ENCODE data around the gene MRPL20. TPM values are rescaled to one million over a fixed set of nuclear protein-coding genes. Genes with fewer than 3 reads are reported as not detected.

The MRPL20 gene
- polyA plus RNA-seq, 3 donors, result 84.3 to 186 (median 156) TPM

GRCh38 chr1:1359308-1359663, 47.8 kb downstream of the MRPL20 start:
- no peak overlapping the region for H3K4me3 ChIP-seq (replicated peaks in 1 of 3; ENCODE audit: low read depth in 2 of 3, low read length in 3 of 3)
- no peak for DNase-seq
- H3K36me3 ChIP-seq (replicated peaks in 1 of 2; ENCODE audit: control insufficient read depth in 1 of 2, insufficient read depth in 2 of 2, low read length in 2 of 2), result no peaks in the 10 kb centered on the region
- TF ChIP-seq CTCF (IDR thresholded peaks at IDR 0.05), result no peak
- peaks cover 5% of the 10 kb centered on the region for H3K4me1 Mint-ChIP-seq
- H3K4me1 ChIP-seq (ENCODE audit: control insufficient read depth in 1 of 2, insufficient read depth in 2 of 2, low read length in 2 of 2), result no peaks in the 10 kb centered on the region
- peak overlapping the region in 1 of 7 donors; percentile 55 for H3K27ac Mint-ChIP-seq
- peak overlapping the region in 1 of 2 donors; percentile 27 for H3K4me3 Mint-ChIP-seq
- intact Hi-C loops (cut with micrococcal nuclease), result no loop called here
- H3K36me3 Mint-ChIP-seq, result peaks cover 0 to under 1% of the 10 kb centered on the region in 2 donors
- no peak overlapping the region for H3K27ac ChIP-seq (ENCODE audit: low read depth in 1 of 2, low read length in 2 of 2)
- peaks cover 1 to 62% of the 10 kb centered on the region in 2 donors for H3K27me3 ChIP-seq (ENCODE audit: control insufficient read depth in 2 of 2, insufficient read depth in 2 of 2, low read length in 2 of 2)
- H3K9me3 ChIP-seq (replicated peaks in 1 of 2; ENCODE audit: control insufficient read depth in 1 of 2, insufficient read depth in 1 of 2, low read length in 2 of 2), result no peaks in the 10 kb centered on the region
- no peaks in the 10 kb centered on the region for H3K79me2 ChIP-seq (ENCODE audit: insufficient read depth, low read length)
- H3K4me2 ChIP-seq (replicated peaks; ENCODE audit: extremely low read depth, low read length, poor library complexity, severe bottlenecking), result no peak overlapping the region
- no peak overlapping the region for H2AFZ ChIP-seq (ENCODE audit: insufficient read depth, low read depth, low read length, poor library complexity, severe bottlenecking)
- 78% methylated on average over 5 of the region's 6 CpGs for WGBS (ENCODE audit: insufficient coverage)
- no peak overlapping the region for H3K9ac ChIP-seq (ENCODE audit: insufficient read depth, low read length, poor library complexity, severe bottlenecking)
- peaks cover 0 to 6% (median 3%) of the 10 kb centered on the region in 7 donors for H3K9me3 Mint-ChIP-seq
- H4K20me1 ChIP-seq (ENCODE audit: insufficient read depth, low read length), result no peaks in the 10 kb centered on the region
- peaks cover 55 to 95% (median 68%) of the 10 kb centered on the region in 3 donors for H3K27me3 Mint-ChIP-seq (ENCODE audit: low read depth in 3 of 3)

- Mint-ChIP-seq H3K36me3 (peaks cover 0 to 2% of the 10 kb centered on the region in 2 donors), H3K4me3 (peak within 1 kb of the TSS in 1 of 2 donors; percentile 60), H3K9me3 (peaks cover 0 to 9% (median 3%) of the 10 kb centered on the region in 7 donors), H3K27me3 (ENCODE audit: low read depth in 3 of 3) (peaks cover 62 to 99% (median 69%) of the 10 kb centered on the region in 3 donors), H3K4me1 (peaks cover 6% of the 10 kb centered on the region), H3K27ac (peak within 1 kb of the TSS in 1 of 7 donors; percentile 55)
- Histone ChIP-seq H3K4me3 (replicated peaks in 1 of 3; ENCODE audit: low read depth in 2 of 3, low read length in 3 of 3) (no peak within 1 kb of the TSS), H3K9me3 (replicated peaks in 1 of 2; ENCODE audit: control insufficient read depth in 1 of 2, insufficient read depth in 1 of 2, low read length in 2 of 2) (no peaks in the 10 kb centered on the region), H3K27ac (ENCODE audit: low read depth in 1 of 2, low read length in 2 of 2) (no peak within 1 kb of the TSS), H3K9ac (ENCODE audit: insufficient read depth, low read length, poor library complexity, severe bottlenecking) (no peak within 1 kb of the TSS), H3K27me3 (ENCODE audit: control insufficient read depth in 2 of 2, insufficient read depth in 2 of 2, low read length in 2 of 2) (peaks cover 8 to 68% of the 10 kb centered on the region in 2 donors), H3K4me1 (ENCODE audit: control insufficient read depth in 1 of 2, insufficient read depth in 2 of 2, low read length in 2 of 2) (no peaks in the 10 kb centered on the region), H3K79me2 (ENCODE audit: insufficient read depth, low read length) (no peaks in the 10 kb centered on the region), H2AFZ (ENCODE audit: insufficient read depth, low read depth, low read length, poor library complexity, severe bottlenecking) (peak within 1 kb of the TSS; percentile 21), H3K36me3 (replicated peaks in 1 of 2; ENCODE audit: control insufficient read depth in 1 of 2, insufficient read depth in 2 of 2, low read length in 2 of 2) (no peaks in the 10 kb centered on the region), H3K4me2 (replicated peaks; ENCODE audit: extremely low read depth, low read length, poor library complexity, severe bottlenecking) (no peak within 1 kb of the TSS), H4K20me1 (ENCODE audit: insufficient read depth, low read length) (no peaks in the 10 kb centered on the region)
- TF ChIP-seq CTCF (IDR thresholded peaks at IDR 0.05), result no peak
- WGBS (ENCODE audit: insufficient coverage), result 37% methylated on average over 17 of the region's 29 CpGs
- DNase-seq, result no peak
- intact Hi-C loops (cut with micrococcal nuclease), result no loop called here
Observed at GRCh38 chr1:1358433-1359271, 48.4 kb downstream of the MRPL20 start, which contains the start of gene MXRA8. MXRA8 (minus strand) TSS chr1:1358555; CDS start chr1:1358504, 51 bp downstream.

Data from CD14-positive monocyte (primary cell).